Suppressor macrophage treated with lipopolysaccharide for 1 hour (primary cell): ENCODE data around the gene NINJ1.

Experiments
- DNase-seq, 3 donors: peaks; one replicate each; pipeline ENCODE4 v3.0.0-alpha.2; 2020 to 2022

The NINJ1 gene

DNA sequence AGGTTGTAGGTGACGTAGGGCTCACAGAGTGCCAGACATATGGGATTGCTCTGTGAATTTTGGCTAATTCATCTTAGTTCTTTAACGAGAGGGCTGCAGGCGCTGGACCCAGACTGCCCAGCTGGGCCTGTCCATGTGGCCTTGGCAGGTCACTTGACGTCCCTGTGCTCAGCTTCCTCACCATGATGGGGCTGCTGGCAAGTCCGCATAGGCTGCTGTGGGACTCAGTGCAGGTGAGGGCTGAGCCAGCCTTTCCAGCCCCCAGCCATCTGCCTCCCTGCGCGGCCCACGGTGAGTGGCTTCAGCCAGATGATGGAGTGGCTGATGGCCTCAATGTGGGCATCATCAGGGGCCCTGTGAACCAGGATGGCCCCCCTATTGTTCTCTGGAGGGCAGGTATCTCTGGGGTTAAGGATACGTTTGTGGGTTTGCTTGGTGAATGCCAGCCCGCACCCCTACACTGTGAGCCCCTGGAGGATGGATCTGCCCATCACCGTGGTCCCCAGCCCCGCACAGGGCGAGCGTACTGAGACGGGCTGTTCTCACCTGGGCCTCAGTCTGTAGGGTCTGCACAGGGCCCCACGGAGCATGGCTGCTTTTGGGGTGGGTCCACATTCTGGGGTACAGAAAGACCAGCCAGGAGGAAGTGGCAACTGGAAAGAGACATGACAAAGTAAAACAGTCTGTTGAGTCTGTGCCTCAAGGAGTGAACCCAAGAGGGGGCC is 34.3 kb downstream of the NINJ1 start:
- no peak for DNase-seq

- DNase-seq = peak; percentile 93 to 95 (median 94)
Observed at GRCh38 chr9:93098236-93098946, 35.7 kb downstream of the NINJ1 start.

DNA sequence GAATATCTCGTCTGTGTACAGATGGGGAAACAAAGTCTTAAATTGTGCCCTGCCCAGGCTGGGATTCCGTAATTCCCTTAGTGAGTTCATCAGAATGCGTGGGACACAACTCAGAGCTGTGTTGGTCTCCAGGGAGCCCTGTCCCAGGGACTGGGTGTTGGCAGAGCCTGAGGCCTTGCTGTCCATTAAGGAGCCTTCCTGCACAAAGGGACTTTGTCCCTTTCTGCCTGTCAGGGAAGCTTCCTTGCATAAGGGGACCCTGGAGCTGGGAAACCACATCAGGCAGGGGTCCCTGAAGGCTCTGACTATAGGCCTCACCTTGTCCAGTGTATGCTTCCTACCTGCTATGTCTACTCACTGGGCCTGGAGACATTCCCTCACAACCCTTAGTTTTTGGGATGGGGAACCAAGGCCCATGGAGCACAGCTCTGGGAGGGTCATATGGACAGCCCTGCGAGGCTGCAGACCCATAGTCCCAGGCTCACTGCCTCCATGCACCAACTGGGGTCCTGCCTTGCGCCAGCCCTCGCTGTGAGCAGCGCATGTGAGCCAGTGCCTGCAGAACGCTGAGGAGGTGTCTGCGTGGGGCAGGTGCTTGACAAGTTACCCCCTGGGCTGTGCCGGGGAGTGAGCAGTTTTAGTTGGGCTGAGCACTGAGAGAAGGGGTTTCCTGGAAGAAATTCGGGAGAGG is 36.4 kb downstream of the NINJ1 start:
- peak in 2 of 3 donors; percentile 50 to 52 for DNase-seq

DNA sequence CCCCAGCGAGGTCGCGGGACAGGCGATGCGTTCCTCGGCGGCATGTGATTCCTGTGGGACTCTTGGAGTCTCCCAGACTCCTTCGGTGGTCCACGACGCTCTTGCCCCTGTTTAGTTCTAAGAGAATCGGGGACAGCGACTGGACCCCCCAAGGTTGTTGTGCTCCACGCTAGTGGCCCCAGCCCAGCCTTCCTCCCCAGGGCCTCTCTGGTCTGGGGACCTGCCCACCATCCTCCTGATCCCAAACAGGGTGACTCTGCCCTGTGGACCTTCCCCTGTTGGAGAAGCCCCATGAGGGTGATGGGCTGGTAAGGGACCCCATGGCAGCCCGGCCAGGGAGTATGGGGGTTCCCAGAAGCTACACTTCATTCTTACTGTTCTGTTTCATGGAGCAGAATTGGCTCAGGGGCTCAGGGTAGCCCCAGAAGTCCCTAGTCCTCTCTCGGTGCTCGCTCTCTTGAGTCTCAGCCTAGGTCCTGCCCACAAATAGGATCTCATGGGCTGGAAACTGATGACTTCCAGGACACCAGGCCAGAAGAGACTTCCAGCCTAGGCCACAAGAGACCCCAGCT is 37.2 kb downstream of the NINJ1 start:
- no peak for DNase-seq

GRCh38 chr9:93096131-93096802 is 37.8 kb downstream of the NINJ1 start, which contains the start of gene CARD19:
TSS of gene CARD19 (plus strand) at chr9:93096217. CDS start at chr9:93096346, 129 bp downstream.
- DNase-seq = peak; percentile 36 to 74 (median 48)

DNA sequence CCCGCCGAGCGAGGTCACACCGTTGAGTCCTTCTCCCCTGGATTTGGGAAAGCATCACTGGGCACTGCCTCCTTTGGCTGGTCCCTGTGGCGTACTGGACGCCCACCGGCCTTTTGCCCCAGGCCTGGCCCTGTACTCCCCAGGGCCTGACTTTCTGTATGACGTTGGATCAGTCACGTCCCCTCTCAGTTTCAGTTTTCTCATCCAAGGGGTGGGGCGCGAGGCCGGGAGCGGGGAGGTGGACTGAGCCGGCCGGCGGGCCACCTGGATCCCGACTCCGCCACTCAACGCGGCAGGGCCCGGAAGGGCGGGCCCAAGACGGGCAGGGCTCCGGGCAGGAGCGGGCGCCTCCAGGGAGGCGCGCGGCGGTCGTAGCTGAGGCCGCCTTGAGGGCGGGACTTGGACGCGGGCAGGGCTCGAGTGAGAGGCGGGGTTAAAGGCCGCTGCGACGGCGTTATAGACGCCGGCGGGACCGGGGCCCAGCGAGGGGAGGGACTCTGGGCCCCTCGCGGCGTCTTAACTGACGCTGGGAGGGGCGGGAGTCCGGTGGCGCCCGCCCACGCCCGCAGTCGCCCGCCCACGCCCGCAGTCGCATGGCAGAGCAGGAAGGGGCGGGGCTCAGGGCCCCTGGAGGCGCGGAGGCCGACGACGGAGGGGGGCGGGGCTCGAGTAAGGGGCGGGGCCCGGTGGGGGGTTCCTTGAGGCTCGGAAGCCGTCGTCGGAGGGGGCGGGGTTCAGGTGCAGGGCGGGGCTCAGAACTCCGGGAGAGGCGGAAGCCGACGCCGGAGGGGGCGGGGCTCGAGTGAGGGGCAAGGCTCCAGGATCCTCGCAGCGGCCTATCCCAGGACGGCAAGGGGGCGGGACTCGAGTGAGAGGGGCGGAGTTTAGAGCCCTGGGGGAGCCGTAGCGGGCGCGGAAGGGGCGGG is 38.6 kb downstream of the NINJ1 start:
- DNase-seq = peak; percentile 100

DNA sequence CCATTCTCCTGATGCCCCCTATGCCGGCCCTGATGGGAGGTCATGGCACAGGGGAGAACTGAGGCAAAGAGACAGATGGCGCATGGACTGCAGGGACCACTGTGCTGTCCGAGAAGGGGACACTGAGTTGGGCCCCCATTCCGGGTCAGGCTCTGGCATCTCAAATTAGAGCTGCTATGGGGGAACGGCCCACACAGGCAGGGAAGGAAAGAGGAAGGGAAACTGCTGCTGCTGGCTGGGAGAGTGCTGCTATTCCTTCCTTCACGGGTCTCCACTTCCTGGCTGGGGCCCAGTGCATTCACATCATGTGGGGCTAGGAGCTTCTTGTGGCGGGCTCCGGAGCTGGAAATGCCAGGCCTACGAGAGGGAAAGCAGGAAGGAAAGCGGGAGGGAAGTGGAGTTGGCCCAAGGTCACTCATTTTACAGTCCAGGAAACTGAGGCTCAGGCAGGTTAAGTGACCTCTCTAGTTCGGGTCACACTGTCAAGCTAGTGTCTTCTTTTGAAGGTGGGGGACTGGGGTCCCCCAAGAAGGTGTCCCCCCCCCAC is 39.3 kb downstream of the NINJ1 start:
- DNase-seq = peak; percentile 82 to 88 (median 87)

GRCh38 chr9:93093877-93094657 is 40.0 kb downstream of the NINJ1 start:
- no peak for DNase-seq

GRCh38 chr9:93093127-93093876 is 40.7 kb downstream of the NINJ1 start:
- peak; percentile 65 to 87 (median 82) for DNase-seq

DNA sequence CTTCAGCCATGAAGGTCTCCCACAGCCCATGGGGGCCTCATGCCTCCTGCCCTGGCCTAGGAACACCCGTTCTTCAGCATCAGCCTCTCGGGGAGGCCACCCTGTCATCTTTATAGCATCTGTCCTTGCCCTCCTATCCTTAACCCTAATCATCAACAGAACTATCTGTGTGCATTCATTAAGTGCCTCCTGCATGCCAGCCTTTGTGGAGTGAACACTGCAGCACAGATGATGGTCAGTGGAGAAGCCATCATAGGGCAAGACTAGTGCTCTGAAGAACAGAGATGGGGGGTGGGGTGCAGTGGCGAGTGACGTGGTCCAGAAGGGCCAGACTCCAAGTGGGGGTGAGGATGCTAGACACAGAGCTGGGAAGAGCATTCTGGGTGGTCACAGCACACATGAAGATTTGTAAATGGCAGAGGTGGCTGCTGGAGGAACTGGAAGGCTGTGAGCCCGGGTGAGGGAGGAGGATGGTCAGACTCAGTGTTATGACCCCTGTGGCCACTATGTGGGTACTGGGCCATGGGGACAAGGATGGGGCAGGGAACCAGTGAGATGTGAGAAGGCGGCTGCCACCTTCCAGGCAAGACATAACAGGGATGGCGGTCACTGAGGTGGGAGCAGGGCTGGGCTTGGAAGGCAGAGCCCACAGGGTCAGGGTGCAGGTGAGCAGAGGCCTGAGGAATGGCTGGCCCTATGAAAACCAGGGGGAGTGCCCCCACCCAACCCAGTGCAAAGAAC is 41.6 kb downstream of the NINJ1 start:
- no peak for DNase-seq

DNA sequence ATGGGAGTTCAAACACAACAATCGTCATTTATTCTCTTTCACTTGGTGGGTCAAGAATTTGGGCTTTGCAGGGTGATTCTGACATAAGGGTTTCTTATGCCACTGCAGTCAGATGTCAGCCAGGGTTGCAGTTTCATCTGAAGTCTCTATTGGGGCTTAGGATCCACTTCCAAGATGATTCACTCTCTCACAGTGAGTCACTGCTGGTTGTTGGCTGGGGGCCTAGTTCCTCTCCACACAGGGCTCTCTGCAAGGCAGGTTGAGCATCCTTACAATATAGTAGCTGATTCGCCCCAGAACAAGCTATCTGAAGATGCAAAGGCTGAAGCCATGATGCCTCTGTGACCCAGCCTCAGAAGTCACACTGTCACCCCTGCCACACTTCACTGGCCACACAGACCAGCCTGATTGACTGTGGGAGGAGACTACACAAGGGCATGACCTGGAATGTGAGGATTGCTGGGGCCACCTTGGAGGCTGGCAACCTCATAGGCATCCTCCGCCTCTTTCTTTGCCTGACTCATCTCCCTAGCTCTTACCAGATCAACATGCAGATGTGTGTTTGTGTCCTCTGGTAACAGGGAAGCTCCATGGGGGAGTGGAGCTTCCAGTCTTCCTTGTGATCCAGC is 42.5 kb downstream of the NINJ1 start:
- peak; percentile 68 to 81 (median 74) for DNase-seq

GRCh38 chr9:93091056-93091452 is 43.0 kb downstream of the NINJ1 start:
- no peak for DNase-seq

GRCh38 chr9:93090091-93090655 is 43.9 kb downstream of the NINJ1 start:
- no peak for DNase-seq

DNA sequence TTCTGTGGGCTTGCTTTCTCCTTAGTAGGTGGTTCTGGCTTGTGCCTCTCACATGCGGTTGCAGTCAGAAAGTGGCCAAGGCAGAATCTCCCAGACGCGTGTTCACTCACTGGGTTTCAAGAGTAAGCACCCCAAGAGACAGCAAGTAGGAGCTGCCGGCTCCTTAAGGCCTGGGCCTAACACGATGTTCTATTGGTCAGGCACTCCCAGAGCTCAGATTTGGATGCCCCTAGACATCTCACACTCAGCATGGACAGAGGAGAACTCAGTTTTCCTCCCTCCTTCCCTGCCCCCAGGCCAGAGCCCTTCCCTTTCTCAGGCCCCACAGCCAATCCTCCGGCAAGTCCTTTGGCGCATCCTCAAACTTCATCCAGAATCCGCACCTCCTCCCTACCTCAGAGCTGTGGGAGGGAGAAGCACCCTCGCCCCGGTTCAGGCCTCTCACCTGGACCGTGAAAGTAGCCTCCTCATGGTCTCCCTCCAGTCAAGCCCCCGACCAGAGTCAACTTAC is 44.5 kb downstream of the NINJ1 start:
- no peak for DNase-seq

GRCh38 chr9:93089024-93089423 is 45.0 kb downstream of the NINJ1 start:
- DNase-seq = no peak

GRCh38 chr9:93088656-93089015 is 45.4 kb downstream of the NINJ1 start:
- DNase-seq = no peak

DNA sequence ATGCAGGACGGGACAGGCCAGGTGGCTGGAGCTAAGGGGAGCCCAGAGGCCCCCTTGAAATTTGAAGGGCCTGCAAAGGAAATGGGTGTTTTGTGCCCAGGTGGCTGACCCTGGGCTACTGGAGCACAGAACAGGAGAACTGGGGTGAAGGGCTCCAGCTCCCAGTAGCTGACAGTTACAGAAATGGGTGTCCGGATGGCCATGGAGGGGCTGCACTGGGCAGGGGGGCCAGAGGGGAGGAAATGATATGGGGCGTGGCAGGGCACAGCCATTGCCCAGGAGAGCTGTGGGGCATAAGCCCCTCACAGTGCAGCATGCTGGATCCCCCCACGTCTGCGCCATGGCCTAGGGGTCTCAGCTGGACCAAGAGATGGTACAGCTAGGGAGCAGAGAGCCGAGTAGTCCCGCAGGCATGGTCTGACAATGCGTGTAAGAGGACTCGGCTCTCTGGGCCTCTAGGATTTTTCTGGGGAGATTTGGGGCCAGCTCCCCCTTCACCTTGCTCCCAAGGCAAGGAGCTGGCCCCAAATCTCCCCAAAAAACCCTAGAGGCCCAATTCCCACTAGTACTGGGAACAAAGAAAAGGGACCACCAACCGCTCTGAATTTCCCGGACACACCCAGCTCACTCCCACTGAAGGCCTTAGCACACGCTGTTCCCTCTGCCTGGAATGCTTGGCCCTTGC is 45.9 kb downstream of the NINJ1 start:
- DNase-seq = no peak
